GM06990 (cell line): ENCODE results near the gene APOL2.

Experiments used
- DNase-seq: peaks from one replicate; pipeline ENCODE4 v3.0.0-alpha.2; 2011; ENCODE audit not compliant: insufficient read length; ENCODE audit errors: extremely low read depth
- H3K27me3 ChIP-seq: replicated peaks from 2 replicates; pipeline ENCODE4 v1.6.0; 2011; ENCODE audit warnings: low read length; ENCODE audit not compliant: control insufficient read depth, insufficient read depth
- H3K36me3 ChIP-seq: 2 replicates; pipeline ENCODE4 v1.5.1; 2011; ENCODE audit warnings: low read length; ENCODE audit not compliant: control insufficient read depth, insufficient read depth
- H3K4me3 ChIP-seq: replicated peaks from 2 replicates; pipeline ENCODE4 v1.5.1; 2011; ENCODE audit warnings: low read depth, mild to moderate bottlenecking, control low read depth, low read length
- CTCF ChIP-seq: IDR thresholded peaks from 2 replicates; pipeline ENCODE4 v1.5.1; 2011; ENCODE audit warnings: low read length, control low read depth, mild to moderate bottlenecking, inconsistent platforms; ENCODE audit not compliant: insufficient read depth, poor library complexity, severe bottlenecking

APOL2 gene

GRCh38 chr22:36227806-36228205, 11.5 kb downstream of the APOL2 start:
- TF ChIP-seq CTCF: no peak
- Histone ChIP-seq H3K36me3 (peaks cover 9% of the 10 kb centered on the region), H3K4me3 (no peak overlapping the region), H3K27me3 (no peaks in the 10 kb centered on the region)
- no peak for DNase-seq

GRCh38 chr22:36227396-36227795, 11.9 kb downstream of the APOL2 start:
- Histone ChIP-seq H3K27me3 (no peaks in the 10 kb centered on the region), H3K36me3 (peaks cover 9% of the 10 kb centered on the region), H3K4me3 (no peak overlapping the region)
- TF ChIP-seq CTCF: no peak
- no peak for DNase-seq

DNA sequence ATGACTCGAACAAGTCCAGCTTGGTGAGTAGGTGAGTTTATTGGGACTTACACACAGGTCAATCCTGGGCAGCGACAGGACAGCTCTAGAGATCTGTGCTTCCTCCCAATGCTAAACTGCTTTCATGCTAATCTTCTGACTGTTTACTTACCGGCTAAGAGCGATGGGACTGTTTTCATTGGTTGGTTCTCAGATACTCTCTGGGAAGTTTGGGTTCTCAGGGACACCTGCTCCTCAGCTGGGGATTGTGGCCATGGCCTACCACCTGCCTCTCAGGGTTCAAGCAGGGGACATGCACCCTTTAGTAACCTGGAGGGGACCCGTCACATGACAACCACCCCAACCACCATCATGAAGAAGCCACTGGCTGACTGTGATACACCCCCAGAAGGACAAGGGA, 13.1 kb downstream of the APOL2 start:
- DNase-seq: no peak
- no peak for TF ChIP-seq CTCF
- no peaks in the 10 kb centered on the region for H3K27me3 ChIP-seq
- H3K4me3 ChIP-seq: no peak overlapping the region
- H3K36me3 ChIP-seq: peaks cover 5% of the 10 kb centered on the region

- no peak overlapping the region for H3K4me3 ChIP-seq
- peaks cover 5% of the 10 kb centered on the region for H3K36me3 ChIP-seq
- H3K27me3 ChIP-seq: no peaks in the 10 kb centered on the region
- no peak for TF ChIP-seq CTCF
- no peak for DNase-seq
These were observed 13.9 kb downstream of the APOL2 start for GRCh38 chr22:36225333-36225922.

- Histone ChIP-seq H3K36me3 (peaks cover 4% of the 10 kb centered on the region), H3K4me3 (no peak overlapping the region)
- no peak for DNase-seq
These were observed 15.1 kb downstream of the APOL2 start for GRCh38 chr22:36224245-36224644.

More at GRCh38 chr22:36224245-36224644, 15.1 kb downstream of the APOL2 start:
- no peaks in the 10 kb centered on the region for H3K27me3 ChIP-seq
- no peak for TF ChIP-seq CTCF
